ENCODE measurements around the gene TMC6.

GRCh38 chr17:78122216-78122930 is 6.2 kb downstream of the TMC6 start:
- no peak for TF ChIP-seq GATA2 (IDR thresholded peaks at IDR 0.05; ENCODE audit: low read depth, low read length)
- no peak for TF ChIP-seq GATA3 (IDR thresholded peaks at IDR 0.05; ENCODE audit: low read depth, low read length)

Measured in SH-SY5Y (cell line).